HepG2 (cell line): ENCODE data around the gene NECTIN3. TPM values are rescaled to one million over a fixed set of nuclear protein-coding genes. Genes with fewer than 3 reads are reported as not detected.

Experiments
- REPIN1 ChIP-seq: sonication (generic); formaldehyde crosslinking; IDR thresholded peaks from 2 replicates; pipeline ENCODE4 v1.8.0; 2022; ENCODE audit warnings: missing genetic modification reagents, low read depth, mild to moderate bottlenecking, borderline replicate concordance
- SNAPC4 ChIP-seq: sonication (generic); formaldehyde crosslinking; IDR thresholded peaks from 2 replicates; pipeline ENCODE4 v1.4.0; 2020; ENCODE audit warnings: mild to moderate bottlenecking, missing genetic modification reagents
- TARDBP ChIP-seq: sonication (generic); formaldehyde crosslinking; IDR thresholded peaks from 2 replicates; pipeline ENCODE4 v1.8.0; 2022; ENCODE audit warnings: mild to moderate bottlenecking, missing genetic modification reagents
- ZBTB4 ChIP-seq: sonication (generic); formaldehyde crosslinking; IDR thresholded peaks from 2 replicates; pipeline ENCODE4 v1.4.0; 2020; ENCODE audit warnings: missing genetic modification reagents, mild to moderate bottlenecking, borderline replicate concordance
- ZNF232 ChIP-seq: sonication (generic); formaldehyde crosslinking; IDR thresholded peaks from 2 replicates; pipeline ENCODE4 v1.4.0; 2020; ENCODE audit warnings: missing genetic modification reagents, borderline replicate concordance
- ZNF430 ChIP-seq: sonication (generic); formaldehyde crosslinking; IDR thresholded peaks from 2 replicates; pipeline ENCODE4 v1.9.0; 2021; ENCODE audit warnings: mild to moderate bottlenecking, missing genetic modification reagents
- polyA plus RNA-seq, 8 experiments: library from polyadenylated mRNA; depleted of rRNA in 3 of 8; stranded (reverse) in 7 of 8; unstranded in 1 of 8; fragments of >200 nt; fragmentation: Illumina TruSeq in 4 of 8; extraction: Trizol in 4 of 8; gene quantifications; 2 replicates each; pipeline versions ENCODE4 v1.2.1 to v1.2.3, GENCODE V29; 2011 to 2016; ENCODE audit warnings: low read depth in 4 of 8, missing spikeins in 1 of 8, mixed read lengths in 1 of 8; ENCODE audit not compliant: insufficient read depth in 1 of 8
- total RNA-seq, 5 experiments: library from RNA; depleted of rRNA; stranded (reverse); fragments of >200 nt; fragmentation: Illumina TruSeq; extraction: Trizol; gene quantifications; 2 replicates each; pipeline ENCODE4 v1.2.3, GENCODE V29; 2016; ENCODE audit warnings: low read depth in 1 of 5
- TF ChIP-seq, protein P1 (sequence below): sonication (generic); formaldehyde crosslinking; IDR thresholded peaks from 2 replicates; pipeline ENCODE4 v1.4.0; 2020; ENCODE audit warnings: missing genetic modification reagents

NECTIN3 gene
- total and polyA plus RNA-seq, 2 of the 13 experiments (the other 11 are each of a cell fraction or from before 2014, with no cell fraction given), result 10.4 to 45.1 TPM

DNA sequence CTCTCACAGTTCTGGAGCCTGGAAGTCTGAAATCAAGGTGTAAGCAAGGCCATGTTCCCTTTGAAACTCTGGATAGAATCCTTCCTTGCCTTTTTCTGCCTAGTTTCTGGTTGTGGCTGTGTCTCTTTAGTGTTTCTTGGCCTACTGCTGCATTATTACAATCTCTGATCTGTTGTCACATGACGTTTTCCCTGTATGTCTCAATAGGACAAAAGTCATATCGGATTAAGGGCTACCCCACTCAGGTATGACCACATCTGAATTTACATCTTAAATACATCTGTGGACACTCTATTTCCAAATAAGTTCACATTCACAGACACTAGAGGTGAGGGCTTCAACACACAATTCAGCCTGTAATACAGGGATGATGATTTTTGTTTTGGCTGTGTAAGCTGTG lies 13.3 kb downstream of the NECTIN3 start (continued):
- TF ChIP-seq ZBTB4, result no peak
- TF ChIP-seq TARDBP, result no peak
- no peak for TF ChIP-seq ZNF232 (CRISPR knock-in tag)
- TF ChIP-seq, protein P1, sequence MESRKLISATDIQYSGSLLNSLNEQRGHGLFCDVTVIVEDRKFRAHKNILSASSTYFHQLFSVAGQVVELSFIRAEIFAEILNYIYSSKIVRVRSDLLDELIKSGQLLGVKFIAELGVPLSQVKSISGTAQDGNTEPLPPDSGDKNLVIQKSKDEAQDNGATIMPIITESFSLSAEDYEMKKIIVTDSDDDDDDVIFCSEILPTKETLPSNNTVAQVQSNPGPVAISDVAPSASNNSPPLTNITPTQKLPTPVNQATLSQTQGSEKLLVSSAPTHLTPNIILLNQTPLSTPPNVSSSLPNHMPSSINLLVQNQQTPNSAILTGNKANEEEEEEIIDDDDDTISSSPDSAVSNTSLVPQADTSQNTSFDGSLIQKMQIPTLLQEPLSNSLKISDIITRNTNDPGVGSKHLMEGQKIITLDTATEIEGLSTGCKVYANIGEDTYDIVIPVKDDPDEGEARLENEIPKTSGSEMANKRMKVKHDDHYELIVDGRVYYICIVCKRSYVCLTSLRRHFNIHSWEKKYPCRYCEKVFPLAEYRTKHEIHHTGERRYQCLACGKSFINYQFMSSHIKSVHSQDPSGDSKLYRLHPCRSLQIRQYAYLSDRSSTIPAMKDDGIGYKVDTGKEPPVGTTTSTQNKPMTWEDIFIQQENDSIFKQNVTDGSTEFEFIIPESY, result no peak
- TF ChIP-seq REPIN1 (CRISPR knock-in tag), result no peak
- no peak for TF ChIP-seq ZNF430 (CRISPR knock-in tag)
- TF ChIP-seq SNAPC4 (CRISPR knock-in tag), result no peak
